GM12878 (cell line): ENCODE results near the gene ABCA7. TPM values are rescaled to one million over a fixed set of nuclear protein-coding genes. Genes with fewer than 3 reads are reported as not detected.

Source experiments
- BHLHE40 ChIP-seq, 2 experiments: fragments of 450-650 bp in 1 of 2; IDR thresholded peaks; 2 replicates each; pipeline ENCODE4 v1.6.1; 2011 to 2017; ENCODE audit warnings: low read depth in 2 of 2, borderline replicate concordance in 1 of 2, improper control_type of control experiment in 1 of 2, low read length in 1 of 2, mild to moderate bottlenecking in 1 of 2
- CHD2 ChIP-seq: IDR thresholded peaks from 2 replicates; pipeline ENCODE4 v1.6.1; 2011; ENCODE audit warnings: low read depth, low read length, improper control_type of control experiment, borderline replicate concordance
- FOS ChIP-seq: IDR thresholded peaks from 3 replicates; pipeline ENCODE4 v1.6.1; 2011; ENCODE audit warnings: borderline replicate concordance; ENCODE audit not compliant: insufficient read length; ENCODE audit errors: extremely low read depth
- HCFC1 ChIP-seq: fragments of 150-350 bp; IDR thresholded peaks from 2 replicates; pipeline ENCODE4 v1.6.1; 2014; ENCODE audit warnings: low read length
- JUND ChIP-seq: IDR thresholded peaks from 2 replicates; pipeline ENCODE4 v1.6.1; 2012; ENCODE audit warnings: low read depth, mild to moderate bottlenecking, low read length, improper control_type of control experiment, moderate library complexity
- NRF1 ChIP-seq: conservative IDR thresholded peaks from 2 replicates; pipeline ENCODE4 v1.6.1; 2011; ENCODE audit warnings: mild to moderate bottlenecking, low read depth, low read length, improper control_type of control experiment
- SP1 ChIP-seq: IDR thresholded peaks from one replicate; pipeline ENCODE4 v1.6.1; 2011; ENCODE audit warnings: low read depth, low read length
- TBL1XR1 ChIP-seq: IDR thresholded peaks from 2 replicates; pipeline ENCODE4 v1.6.1; 2012; ENCODE audit warnings: low read depth, low read length, improper control_type of control experiment
- TCF12 ChIP-seq: IDR thresholded peaks from 2 replicates; pipeline ENCODE4 v1.6.1; 2011; ENCODE audit warnings: low read depth, mild to moderate bottlenecking, low read length
- WRNIP1 ChIP-seq: IDR thresholded peaks from 2 replicates; pipeline ENCODE4 v1.6.1; 2011; ENCODE audit warnings: low read depth, low read length, improper control_type of control experiment, borderline replicate concordance
- ZNF207 ChIP-seq: fragments of 450-650 bp; IDR thresholded peaks from 2 replicates; pipeline ENCODE4 v1.6.1; 2014; ENCODE audit warnings: antibody characterized with exemption, mild to moderate bottlenecking, borderline replicate concordance
- ZNF384 ChIP-seq: IDR thresholded peaks from 2 replicates; pipeline ENCODE4 v1.6.1; 2012; ENCODE audit warnings: low read depth, mild to moderate bottlenecking, low read length, improper control_type of control experiment, borderline replicate concordance
- ZZZ3 ChIP-seq: IDR thresholded peaks from 2 replicates; pipeline ENCODE4 v1.6.1; 2011; ENCODE audit warnings: low read depth; ENCODE audit not compliant: control insufficient read depth, insufficient read length
- polyA plus RNA-seq, 11 experiments: library from polyadenylated mRNA; depleted of rRNA in 4 of 11; unstranded in 6 of 11; stranded (reverse) in 5 of 11; fragments of >200 nt; fragmentation: Nextera tagmentation in 4 of 11; fragmentation: Illumina TruSeq in 1 of 11; extraction: Ambion mirVana in 4 of 11; extraction: Trizol in 1 of 11; gene quantifications; 1 replicate in 1 of 11; 2 replicates in 10 of 11; pipeline versions ENCODE4 v1.2.1 to v1.2.3, GENCODE V29; 2011 to 2016; ENCODE audit warnings: inconsistent platforms in 2 of 11, missing spikeins in 2 of 11, low read depth in 1 of 11
- total RNA-seq, 4 experiments: library from RNA; depleted of rRNA in 3 of 4; stranded (reverse); fragments of >200 nt in 3 of 4; fragmentation: Illumina TruSeq in 1 of 4; extraction: Trizol in 1 of 4; gene quantifications; 2 replicates each; pipeline versions ENCODE4 v1.2.1 to v1.2.3, GENCODE V29; 2013 to 2021
- TF ChIP-seq, protein P1 (sequence below): fragments of 450-650 bp; formaldehyde crosslinking; IDR thresholded peaks from 2 replicates; pipeline ENCODE4 v1.5.0; 2022; ENCODE audit warnings: mild to moderate bottlenecking, missing genetic modification characterization
- TF ChIP-seq, protein P2 (sequence below): IDR thresholded peaks from 2 replicates; pipeline ENCODE4 v1.6.1; 2012; ENCODE audit warnings: low read length, inconsistent platforms
- TF ChIP-seq, protein P3 (sequence below): IDR thresholded peaks from 2 replicates; pipeline ENCODE4 v1.6.1; 2011; ENCODE audit warnings: mild to moderate bottlenecking, low read depth, low read length, moderate library complexity; ENCODE audit not compliant: insufficient replicate concordance
- TF ChIP-seq, protein P4 (sequence below): fragments of 450-650 bp; IDR thresholded peaks from 2 replicates; pipeline ENCODE4 v1.6.1; 2017; ENCODE audit warnings: mild to moderate bottlenecking, moderate library complexity
- TF ChIP-seq, protein P5 (sequence below): IDR thresholded peaks from 2 replicates; pipeline ENCODE4 v1.6.1; 2012; ENCODE audit warnings: low read depth, low read length, improper control_type of control experiment

The ABCA7 gene
- total and polyA plus RNA-seq, 10 of the 15 experiments (the other 5 are each of a cell fraction or from before 2014, with no cell fraction given): 1.0 to 49.5 (median 14.8) TPM

GRCh38 chr19:1103708-1104310, 63.9 kb downstream of the ABCA7 start, which contains the start of gene GPX4 (continued):
- TF ChIP-seq, protein P1, sequence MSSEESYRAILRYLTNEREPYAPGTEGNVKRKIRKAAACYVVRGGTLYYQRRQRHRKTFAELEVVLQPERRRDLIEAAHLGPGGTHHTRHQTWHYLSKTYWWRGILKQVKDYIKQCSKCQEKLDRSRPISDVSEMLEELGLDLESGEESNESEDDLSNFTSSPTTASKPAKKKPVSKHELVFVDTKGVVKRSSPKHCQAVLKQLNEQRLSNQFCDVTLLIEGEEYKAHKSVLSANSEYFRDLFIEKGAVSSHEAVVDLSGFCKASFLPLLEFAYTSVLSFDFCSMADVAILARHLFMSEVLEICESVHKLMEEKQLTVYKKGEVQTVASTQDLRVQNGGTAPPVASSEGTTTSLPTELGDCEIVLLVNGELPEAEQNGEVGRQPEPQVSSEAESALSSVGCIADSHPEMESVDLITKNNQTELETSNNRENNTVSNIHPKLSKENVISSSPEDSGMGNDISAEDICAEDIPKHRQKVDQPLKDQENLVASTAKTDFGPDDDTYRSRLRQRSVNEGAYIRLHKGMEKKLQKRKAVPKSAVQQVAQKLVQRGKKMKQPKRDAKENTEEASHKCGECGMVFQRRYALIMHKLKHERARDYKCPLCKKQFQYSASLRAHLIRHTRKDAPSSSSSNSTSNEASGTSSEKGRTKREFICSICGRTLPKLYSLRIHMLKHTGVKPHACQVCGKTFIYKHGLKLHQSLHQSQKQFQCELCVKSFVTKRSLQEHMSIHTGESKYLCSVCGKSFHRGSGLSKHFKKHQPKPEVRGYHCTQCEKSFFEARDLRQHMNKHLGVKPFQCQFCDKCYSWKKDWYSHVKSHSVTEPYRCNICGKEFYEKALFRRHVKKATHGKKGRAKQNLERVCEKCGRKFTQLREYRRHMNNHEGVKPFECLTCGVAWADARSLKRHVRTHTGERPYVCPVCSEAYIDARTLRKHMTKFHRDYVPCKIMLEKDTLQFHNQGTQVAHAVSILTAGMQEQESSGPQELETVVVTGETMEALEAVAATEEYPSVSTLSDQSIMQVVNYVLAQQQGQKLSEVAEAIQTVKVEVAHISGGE: no peak
- peak; percentile 32; the same call in 1 of the 2 replicates for TF ChIP-seq HCFC1
- no peak for TF ChIP-seq ZNF384
- TF ChIP-seq, protein P2, sequence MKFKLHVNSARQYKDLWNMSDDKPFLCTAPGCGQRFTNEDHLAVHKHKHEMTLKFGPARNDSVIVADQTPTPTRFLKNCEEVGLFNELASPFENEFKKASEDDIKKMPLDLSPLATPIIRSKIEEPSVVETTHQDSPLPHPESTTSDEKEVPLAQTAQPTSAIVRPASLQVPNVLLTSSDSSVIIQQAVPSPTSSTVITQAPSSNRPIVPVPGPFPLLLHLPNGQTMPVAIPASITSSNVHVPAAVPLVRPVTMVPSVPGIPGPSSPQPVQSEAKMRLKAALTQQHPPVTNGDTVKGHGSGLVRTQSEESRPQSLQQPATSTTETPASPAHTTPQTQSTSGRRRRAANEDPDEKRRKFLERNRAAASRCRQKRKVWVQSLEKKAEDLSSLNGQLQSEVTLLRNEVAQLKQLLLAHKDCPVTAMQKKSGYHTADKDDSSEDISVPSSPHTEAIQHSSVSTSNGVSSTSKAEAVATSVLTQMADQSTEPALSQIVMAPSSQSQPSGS: no peak
- TF ChIP-seq TCF12: 0 out of 2 replicates have a peak, but pooled peaks have one; percentile 39
- peak; percentile 38; the same call in 1 of the 2 replicates for TF ChIP-seq NRF1
- TF ChIP-seq SP1: peak; percentile 93
- TF ChIP-seq, protein P3, sequence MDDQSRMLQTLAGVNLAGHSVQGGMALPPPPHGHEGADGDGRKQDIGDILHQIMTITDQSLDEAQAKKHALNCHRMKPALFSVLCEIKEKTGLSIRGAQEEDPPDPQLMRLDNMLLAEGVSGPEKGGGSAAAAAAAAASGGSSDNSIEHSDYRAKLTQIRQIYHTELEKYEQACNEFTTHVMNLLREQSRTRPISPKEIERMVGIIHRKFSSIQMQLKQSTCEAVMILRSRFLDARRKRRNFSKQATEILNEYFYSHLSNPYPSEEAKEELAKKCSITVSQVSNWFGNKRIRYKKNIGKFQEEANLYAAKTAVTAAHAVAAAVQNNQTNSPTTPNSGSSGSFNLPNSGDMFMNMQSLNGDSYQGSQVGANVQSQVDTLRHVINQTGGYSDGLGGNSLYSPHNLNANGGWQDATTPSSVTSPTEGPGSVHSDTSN: no peak
- no peak for TF ChIP-seq TBL1XR1
- TF ChIP-seq BHLHE40 (IDR thresholded peaks at IDR 0.05; ENCODE audit: borderline replicate concordance in 1 of 2, low read depth in 2 of 2, low read length in 1 of 2): no peak
- TF ChIP-seq, protein P4, sequence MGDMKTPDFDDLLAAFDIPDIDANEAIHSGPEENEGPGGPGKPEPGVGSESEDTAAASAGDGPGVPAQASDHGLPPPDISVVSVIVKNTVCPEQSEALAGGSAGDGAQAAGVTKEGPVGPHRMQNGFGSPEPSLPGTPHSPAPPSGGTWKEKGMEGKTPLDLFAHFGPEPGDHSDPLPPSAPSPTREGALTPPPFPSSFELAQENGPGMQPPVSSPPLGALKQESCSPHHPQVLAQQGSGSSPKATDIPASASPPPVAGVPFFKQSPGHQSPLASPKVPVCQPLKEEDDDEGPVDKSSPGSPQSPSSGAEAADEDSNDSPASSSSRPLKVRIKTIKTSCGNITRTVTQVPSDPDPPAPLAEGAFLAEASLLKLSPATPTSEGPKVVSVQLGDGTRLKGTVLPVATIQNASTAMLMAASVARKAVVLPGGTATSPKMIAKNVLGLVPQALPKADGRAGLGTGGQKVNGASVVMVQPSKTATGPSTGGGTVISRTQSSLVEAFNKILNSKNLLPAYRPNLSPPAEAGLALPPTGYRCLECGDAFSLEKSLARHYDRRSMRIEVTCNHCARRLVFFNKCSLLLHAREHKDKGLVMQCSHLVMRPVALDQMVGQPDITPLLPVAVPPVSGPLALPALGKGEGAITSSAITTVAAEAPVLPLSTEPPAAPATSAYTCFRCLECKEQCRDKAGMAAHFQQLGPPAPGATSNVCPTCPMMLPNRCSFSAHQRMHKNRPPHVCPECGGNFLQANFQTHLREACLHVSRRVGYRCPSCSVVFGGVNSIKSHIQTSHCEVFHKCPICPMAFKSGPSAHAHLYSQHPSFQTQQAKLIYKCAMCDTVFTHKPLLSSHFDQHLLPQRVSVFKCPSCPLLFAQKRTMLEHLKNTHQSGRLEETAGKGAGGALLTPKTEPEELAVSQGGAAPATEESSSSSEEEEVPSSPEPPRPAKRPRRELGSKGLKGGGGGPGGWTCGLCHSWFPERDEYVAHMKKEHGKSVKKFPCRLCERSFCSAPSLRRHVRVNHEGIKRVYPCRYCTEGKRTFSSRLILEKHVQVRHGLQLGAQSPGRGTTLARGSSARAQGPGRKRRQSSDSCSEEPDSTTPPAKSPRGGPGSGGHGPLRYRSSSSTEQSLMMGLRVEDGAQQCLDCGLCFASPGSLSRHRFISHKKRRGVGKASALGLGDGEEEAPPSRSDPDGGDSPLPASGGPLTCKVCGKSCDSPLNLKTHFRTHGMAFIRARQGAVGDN: peak; percentile 64
- TF ChIP-seq JUND: no peak
- peak; percentile 34 for TF ChIP-seq FOS
- TF ChIP-seq ZZZ3: no peak
- peak; percentile 58; the same call in 1 of the 2 replicates for TF ChIP-seq ZNF207
- TF ChIP-seq WRNIP1: no peak
- TF ChIP-seq, protein P5, sequence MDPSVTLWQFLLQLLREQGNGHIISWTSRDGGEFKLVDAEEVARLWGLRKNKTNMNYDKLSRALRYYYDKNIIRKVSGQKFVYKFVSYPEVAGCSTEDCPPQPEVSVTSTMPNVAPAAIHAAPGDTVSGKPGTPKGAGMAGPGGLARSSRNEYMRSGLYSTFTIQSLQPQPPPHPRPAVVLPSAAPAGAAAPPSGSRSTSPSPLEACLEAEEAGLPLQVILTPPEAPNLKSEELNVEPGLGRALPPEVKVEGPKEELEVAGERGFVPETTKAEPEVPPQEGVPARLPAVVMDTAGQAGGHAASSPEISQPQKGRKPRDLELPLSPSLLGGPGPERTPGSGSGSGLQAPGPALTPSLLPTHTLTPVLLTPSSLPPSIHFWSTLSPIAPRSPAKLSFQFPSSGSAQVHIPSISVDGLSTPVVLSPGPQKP: no peak
- peak; percentile 79 for TF ChIP-seq CHD2
